OCI-M2 (cell line): ENCODE measurements around the gene IFNA17.
A peak's percentile ranks its signal among the peaks of the same experiment; 100 is the strongest.
"Not testable (repeated sequence)": the region's sequence is repeated elsewhere in the genome, so short reads cannot be mapped to it uniquely, and the experiment has no call there.

Source experiments
- DNase-seq: peaks from one replicate; lab custom pipeline; 2025; ENCODE audit not compliant: unreplicated experiment; lab: John Stamatoyannopoulos, UW

IFNA17 gene

DNA sequence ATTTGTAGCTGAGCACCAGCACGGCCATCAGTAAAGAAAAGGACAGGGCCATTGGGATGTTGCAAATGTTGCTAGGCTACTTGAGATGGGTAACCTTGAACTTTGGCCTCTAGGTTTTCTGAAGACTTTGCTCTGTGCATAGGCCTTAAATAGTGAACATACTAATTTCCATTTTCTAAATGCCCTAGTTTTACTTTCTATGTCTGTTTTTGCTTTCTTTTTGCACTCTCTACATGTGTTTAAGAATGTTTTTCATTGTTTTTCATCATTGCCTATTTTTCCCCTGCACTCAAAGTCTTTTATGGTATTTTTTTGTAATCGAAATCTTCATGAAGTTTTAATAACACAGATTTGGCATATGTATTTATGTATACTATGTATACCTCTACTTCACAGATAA, at the start of gene IFNA17:
Gene IFNA17 (minus strand): TSS at position 101 of the 400 bp plus-strand sequence. CDS start 49 bp downstream, at position 52.
- no peak for DNase-seq

GRCh38 chr9:21268347-21268657, 40.3 kb upstream of the IFNA17 start:
- DNase-seq, result no peak

GRCh38 chr9:21267485-21268346, 39.7 kb upstream of the IFNA17 start:
- DNase-seq, result no peak

GRCh38 chr9:21266733-21267484, 38.9 kb upstream of the IFNA17 start:
- no peak for DNase-seq

DNA sequence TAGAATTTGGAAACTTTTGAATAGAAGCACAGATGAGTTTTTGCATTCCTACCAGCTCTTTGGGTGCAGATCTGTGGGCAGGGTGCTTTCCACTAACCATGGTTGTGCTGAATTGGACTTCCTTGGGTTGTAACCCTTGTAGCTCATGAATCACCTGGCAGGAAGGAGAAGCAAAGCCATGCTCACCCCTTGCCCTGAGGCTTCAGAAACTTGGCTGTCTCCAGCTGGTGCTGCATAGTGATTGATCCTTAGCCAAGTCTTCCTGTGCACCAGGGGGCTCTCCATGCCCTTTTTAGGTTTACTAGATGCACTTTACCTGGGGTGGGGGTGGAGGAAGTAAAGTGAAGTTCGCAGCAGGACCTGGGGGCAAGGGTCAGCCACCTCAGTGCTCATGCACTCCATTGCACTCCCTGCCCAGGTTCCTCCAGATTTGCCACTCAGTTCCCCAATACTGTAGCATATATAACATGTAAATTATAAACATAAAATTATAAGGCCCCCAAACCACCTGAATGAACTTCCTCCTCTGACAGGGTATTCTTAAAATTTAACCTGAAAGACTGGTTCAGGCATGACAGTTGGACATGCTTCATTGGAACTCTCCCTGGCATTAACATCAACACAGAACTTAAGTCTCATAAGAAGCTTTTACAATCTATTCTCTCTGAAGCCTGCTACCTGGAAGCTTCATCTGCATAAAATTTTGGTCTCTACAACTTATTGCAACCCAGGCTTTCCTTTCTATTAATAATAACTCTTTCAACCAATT, 37.6 kb upstream of the IFNA17 start:
- no peak for DNase-seq

DNA sequence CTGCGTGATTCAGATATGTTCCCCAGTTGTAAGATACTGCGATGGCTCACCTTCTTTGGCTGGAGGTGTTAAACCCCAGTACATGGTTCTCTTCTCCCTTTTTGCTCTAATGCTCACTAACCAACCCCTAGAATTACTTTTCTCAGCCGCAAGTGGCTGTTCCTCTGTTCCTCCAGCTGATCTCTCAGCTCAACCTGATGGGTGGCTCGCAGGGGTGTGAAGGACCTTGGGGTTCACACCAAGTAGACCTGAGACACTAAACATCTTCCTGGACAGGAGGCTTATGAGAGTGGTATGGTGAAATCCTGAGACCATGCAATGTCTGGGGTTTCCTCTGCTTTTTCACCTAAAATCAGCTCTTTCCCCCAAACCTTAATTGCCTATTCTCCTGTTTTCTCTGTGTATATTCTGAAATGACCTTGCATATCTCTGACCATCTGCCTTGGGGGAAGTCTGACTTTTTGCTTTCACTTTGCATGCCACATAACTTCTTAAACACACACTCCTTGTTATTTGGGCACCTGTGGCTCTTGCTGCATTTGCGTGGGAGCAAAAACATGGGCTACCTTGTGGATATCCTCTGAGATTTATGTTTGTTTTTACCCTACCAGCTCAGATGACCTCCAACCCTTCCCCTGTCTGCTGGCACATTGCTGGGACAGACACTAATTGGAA, 27.7 kb upstream of the IFNA17 start:
- no peak for DNase-seq

GRCh38 chr9:21252721-21253547, 24.9 kb upstream of the IFNA17 start:
- DNase-seq, result no peak

DNA sequence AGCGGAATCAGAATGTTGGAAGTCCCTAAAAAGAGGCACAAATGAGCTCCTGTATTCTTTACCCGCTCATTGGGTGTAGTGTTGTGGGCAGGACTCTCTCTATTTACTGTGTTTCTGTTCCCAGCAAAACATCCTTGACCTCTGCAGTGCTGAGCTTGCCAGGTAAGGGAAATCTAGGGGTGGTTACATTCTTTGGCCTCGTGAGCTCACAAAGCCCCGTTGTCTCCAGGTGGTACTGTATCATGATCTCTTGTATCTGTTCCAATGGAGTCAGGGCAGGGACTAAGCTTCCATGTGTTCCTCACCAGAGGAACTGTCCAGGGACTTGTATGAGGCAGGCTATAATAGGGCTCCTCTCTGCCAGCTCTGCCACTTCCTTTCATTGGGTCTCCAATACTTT, 23.6 kb upstream of the IFNA17 start:
- DNase-seq, result no peak

DNA sequence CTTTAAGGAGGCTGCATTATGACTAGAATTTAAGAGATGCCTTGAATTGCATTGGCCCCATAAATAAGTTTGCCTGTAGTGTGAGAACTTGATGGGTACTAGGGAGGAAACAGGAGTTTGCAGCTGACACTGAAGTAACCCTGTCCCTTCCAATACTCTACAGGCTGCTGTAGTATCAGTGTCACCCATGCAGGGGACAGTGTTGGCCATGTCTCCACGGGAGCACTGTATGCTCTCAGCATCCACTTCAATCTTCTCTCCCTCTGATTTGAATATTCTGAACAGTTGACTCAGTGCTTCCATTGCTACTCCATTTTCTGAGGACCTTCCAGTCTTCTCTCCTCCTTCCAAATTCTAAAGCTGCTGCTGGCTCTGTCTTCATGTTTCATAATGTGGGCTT, 23.2 kb upstream of the IFNA17 start:
- DNase-seq, result no peak

DNA sequence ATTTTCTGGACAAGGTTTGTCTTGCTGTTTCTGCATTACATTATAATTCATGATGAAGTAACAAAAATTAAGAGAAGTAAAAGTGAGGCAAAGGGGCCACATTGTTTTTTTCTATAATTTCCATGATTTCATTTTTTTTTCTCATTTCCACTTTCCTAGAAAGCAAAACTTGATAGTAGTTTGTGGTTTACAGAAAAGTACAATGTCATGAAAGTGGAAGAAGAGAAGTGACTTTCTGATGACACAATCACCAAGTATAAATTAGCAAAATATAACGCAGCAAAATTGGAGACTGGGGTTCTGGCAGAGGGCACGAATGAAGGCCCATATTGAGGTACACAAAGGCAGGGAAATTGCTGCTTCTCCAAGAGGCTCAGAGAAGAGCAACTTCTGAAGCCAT, 16.8 kb upstream of the IFNA17 start:
- DNase-seq, result no peak

GRCh38 chr9:21239911-21240310, 11.9 kb upstream of the IFNA17 start, which contains the start of gene IFNA14:
IFNA14 (minus strand) TSS chr9:21240005; CDS start chr9:21239935, 70 bp downstream.
- no peak for DNase-seq

DNA sequence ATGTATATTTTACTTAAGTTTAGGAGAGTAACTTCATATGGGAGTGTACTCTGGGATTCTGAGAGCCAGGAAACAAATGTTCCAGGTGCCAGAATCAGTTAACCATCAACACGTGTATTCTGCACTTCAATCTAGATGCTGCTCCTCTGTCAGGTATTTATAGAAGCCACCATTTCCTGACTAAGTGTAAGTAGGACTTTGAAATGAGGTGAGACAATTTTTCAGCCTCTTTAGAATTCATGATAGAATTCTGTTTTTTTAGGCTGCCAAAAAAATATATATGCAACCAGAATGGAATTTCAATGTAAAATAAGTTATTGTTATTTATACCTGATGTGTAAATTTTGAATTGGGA, 8.3 kb upstream of the IFNA17 start:
- not testable (repeated sequence) for DNase-seq

- DNase-seq, result peak; percentile 17
Measured at GRCh38 chr9:21235468-21236359, 7.7 kb upstream of the IFNA17 start.

GRCh38 chr9:21234153-21234687, 6.2 kb upstream of the IFNA17 start:
- no peak for DNase-seq

DNA sequence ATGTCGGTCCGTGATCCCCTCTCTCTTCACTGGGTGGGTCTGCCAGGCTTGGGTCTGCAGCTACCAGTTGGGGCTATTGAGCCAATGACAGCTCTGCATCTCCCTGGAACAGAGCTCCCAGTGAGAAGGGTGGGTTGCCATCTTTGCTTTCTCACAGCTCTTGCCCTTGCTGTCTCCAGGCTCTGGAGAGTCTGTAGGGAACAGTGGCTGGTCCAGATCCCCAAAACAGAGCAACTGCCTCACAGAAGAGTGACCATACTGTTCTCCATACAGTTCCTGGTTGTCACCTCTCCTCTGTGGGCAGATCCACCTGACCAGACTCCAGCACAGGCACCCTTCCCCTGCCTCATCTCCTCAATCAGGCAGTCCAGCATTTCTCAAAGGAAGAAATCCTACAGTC, 5.2 kb upstream of the IFNA17 start:
- DNase-seq, result no peak

- not testable (repeated sequence) for DNase-seq
Measured at GRCh38 chr9:21217211-21217610, 10.8 kb downstream of the IFNA17 start, which contains the start of gene IFNA16. IFNA16 (minus strand) TSS chr9:21217311; CDS start chr9:21217305, 6 bp downstream.

DNA sequence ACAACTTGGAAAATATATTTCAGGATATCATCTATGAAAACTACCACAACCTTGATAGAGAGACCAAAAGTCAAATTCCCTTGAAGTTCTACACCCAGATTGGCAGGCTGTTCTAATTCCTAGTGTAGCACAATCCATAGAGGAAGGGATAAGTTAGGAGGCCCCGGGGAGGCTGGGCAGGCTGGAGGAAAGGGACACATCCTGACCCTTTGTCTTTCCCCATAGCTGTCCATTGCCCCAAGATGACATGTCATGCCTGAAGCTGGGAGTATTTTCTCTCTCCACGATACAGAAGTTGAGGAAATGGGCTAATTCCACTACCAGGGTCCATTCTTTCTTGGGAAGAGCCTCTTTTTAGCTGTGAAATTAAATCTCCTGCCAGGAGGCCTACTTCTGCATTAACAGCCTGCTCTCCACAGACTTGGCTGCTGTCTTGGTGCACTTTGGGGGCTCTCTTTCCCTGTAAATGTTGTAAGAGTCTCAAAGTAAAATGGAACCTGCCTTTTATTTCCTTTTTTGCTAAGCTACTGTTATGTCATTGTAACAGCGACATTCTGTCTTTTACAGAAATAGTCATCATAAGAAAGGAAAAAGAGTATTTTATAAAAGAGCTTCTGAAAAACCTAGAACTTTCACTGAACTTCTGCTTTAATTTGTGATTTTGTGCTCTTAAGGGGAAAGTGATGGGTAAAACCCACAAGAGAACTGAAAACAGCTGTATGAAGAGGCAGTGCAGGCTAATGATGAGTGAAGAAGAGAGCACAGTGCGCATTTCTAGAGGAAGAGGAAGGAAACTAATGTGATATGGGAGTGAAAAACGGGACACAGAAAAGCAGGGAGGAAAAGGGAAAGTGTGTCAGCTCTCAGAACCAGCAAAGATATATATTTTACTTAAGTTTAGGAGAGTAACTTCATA, 14.4 kb downstream of the IFNA17 start:
- not testable (repeated sequence) for DNase-seq

- DNase-seq, result not testable (repeated sequence)
Measured at GRCh38 chr9:21212160-21212559, 15.9 kb downstream of the IFNA17 start.
